Mucosa of descending colon (tissue), 3 donors: ENCODE data around the gene PHACTR2. TPM values are rescaled to one million over a fixed set of nuclear protein-coding genes. Genes with fewer than 3 reads are reported as not detected.

ENCODE experiments used
- ATAC-seq: fragments of 200-7000 bp; cut with Tn5 transposase; one replicate; pipeline ENCODE4 v1.9.1; 2020; ENCODE audit warnings: mild to moderate bottlenecking, moderate library complexity
- DNase-seq, 3 donors: peaks; one replicate each; pipeline ENCODE4 v3.0.0-alpha.2; 2020
- H3K36me3 ChIP-seq: fragments of 200-600 bp; one replicate; pipeline ENCODE4 v1.8.0; 2021; ENCODE audit warnings: low read depth, mild to moderate bottlenecking
- H3K4me1 ChIP-seq: fragments of 200-600 bp; one replicate; pipeline ENCODE4 v1.8.0; 2021; ENCODE audit warnings: low read depth, mild to moderate bottlenecking
- H3K4me3 ChIP-seq: fragments of 200-600 bp; one replicate; pipeline ENCODE4 v1.8.0; 2021; ENCODE audit warnings: mild to moderate bottlenecking
- H3K9me3 ChIP-seq: fragments of 200-600 bp; one replicate; pipeline ENCODE4 v1.8.0; 2021; ENCODE audit warnings: mild to moderate bottlenecking
- CTCF ChIP-seq: fragments of 200-600 bp; IDR thresholded peaks from one replicate; pipeline ENCODE4 v1.8.0; 2022; ENCODE audit warnings: antibody characterized with exemption, mild to moderate bottlenecking
- intact Hi-C, 2 donors: fragments of 100-400 bp; cut with DNase I in 1 of 2; cut with micrococcal nuclease in 1 of 2; formaldehyde crosslinking; loops; one replicate each; pipeline versions ENCODE4 v1.11.0 to v1.11.1; 2022; cut with DNase I, micrococcal nuclease
- total RNA-seq, 3 donors: library from RNA; stranded (reverse); fragmentation: NEBNext Ultra II Directional in 2 of 3; extraction: Animal tissue kit (Norgen Biotek cat#: 25700) in 2 of 3; gene quantifications; one replicate each; pipeline versions ENCODE4 v1.2.1 to v1.2.4, GENCODE V29; 2021 to 2023
- donor health status: DM: no; HTN: no; CAD: no; lungs with moderate emphysema.
- donor health status: DM: no; HTN: no; CAD: no.
- donor health status: DM: no; HTN: yes; CAD: no.

PHACTR2 gene
- total RNA-seq, 3 donors from 2014 or later: 49.5 to 70.8 (median 53.4) TPM

DNA sequence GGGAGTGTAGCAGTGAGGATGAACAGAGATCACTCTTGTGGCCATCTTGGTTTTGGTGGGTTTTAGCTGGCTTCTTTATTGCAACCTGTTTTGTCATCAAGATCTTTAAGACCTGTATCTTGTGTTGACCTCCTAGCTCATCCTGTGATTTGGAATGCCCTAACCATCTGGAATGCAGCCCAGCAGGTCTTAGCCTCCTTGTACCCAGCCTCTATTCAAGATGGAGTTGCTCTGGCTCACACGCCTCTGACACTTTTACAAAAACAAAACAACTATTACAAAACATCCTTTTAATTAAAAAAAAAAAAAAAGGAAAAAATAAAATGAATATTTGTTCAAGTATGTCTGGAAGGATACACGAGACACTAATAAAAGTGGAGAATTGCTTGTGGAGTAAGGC lies 62.4 kb downstream of the PHACTR2 start:
- intact Hi-C loops: no loop called here
- no peaks in the 10 kb centered on the region for H3K9me3 ChIP-seq
- no peak for DNase-seq
- peaks cover 27% of the 10 kb centered on the region for H3K4me1 ChIP-seq
- H3K4me3 ChIP-seq: no peak overlapping the region
- no peak for TF ChIP-seq CTCF
- ATAC-seq: no peak
- no peaks in the 10 kb centered on the region for H3K36me3 ChIP-seq

- no peak for ATAC-seq
These were observed 63.7 kb downstream of the PHACTR2 start for GRCh38 chr6:143741480-143741879.

GRCh38 chr6:143742070-143742954 lies 64.5 kb downstream of the PHACTR2 start:
- DNase-seq: no peak
- Histone ChIP-seq H3K4me1 (peaks cover 40% of the 10 kb centered on the region), H3K9me3 (no peaks in the 10 kb centered on the region), H3K36me3 (no peaks in the 10 kb centered on the region), H3K4me3 (no peak overlapping the region)
- no peak for TF ChIP-seq CTCF
- no peak for ATAC-seq
- intact Hi-C loops: no loop called here

More at GRCh38 chr6:143741480-143741879, 63.7 kb downstream of the PHACTR2 start:
- DNase-seq: no peak
- Histone ChIP-seq H3K4me3 (no peak overlapping the region), H3K9me3 (no peaks in the 10 kb centered on the region), H3K4me1 (peaks cover 36% of the 10 kb centered on the region), H3K36me3 (no peaks in the 10 kb centered on the region)
- intact Hi-C loops: no loop called here
- no peak for TF ChIP-seq CTCF

- Histone ChIP-seq H3K36me3 (no peaks in the 10 kb centered on the region), H3K9me3 (no peaks in the 10 kb centered on the region), H3K4me1 (peaks cover 40% of the 10 kb centered on the region), H3K4me3 (no peak overlapping the region)
- no peak for TF ChIP-seq CTCF
- intact Hi-C loops: no loop called here
- DNase-seq: no peak
- ATAC-seq: no peak
These were observed 65.1 kb downstream of the PHACTR2 start for GRCh38 chr6:143742955-143743255.

DNA sequence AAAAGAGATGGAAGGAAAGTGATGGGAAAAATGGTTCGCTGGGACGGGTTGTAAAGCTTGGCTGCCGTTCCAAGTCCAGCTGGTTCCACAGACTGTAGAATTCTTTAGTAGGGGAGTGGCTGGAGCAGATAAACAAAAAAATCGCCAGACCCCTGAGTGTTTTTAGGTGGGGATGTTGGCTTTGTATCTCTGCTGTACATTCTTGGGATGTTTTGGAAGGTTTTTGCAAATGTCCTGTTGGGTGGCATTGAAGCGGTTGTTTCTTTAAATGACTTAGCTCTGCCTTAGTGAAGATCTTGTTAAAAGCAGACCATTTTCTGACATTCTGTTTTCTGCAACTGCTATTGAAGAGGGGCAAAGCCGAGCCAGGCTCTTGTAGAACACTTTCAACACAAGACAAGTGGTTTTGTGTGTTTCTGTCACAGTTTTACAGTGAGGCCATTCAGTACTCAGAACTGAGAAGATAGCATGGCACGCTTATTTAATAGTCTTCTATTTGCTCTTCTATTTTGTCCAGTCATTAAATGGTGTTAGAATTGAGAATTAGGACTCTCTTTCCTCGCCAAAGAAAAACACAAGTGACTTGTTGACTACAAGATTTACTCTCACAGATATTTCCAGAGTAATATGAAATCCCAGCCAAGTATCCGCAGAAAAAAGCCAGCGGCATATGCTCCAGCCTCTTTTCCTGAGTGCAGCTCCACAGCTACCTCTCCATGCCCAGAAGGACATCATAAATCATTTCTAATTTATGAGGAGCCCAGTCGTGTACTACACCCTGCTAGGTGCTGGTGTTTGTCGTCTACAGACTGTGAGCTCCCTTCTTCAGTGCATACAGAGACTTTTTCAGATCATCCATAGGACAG lies 65.8 kb downstream of the PHACTR2 start:
- peak; percentile 16 for ATAC-seq
- Histone ChIP-seq H3K4me3 (no peak overlapping the region), H3K4me1 (peaks cover 40% of the 10 kb centered on the region), H3K9me3 (no peaks in the 10 kb centered on the region), H3K36me3 (no peaks in the 10 kb centered on the region)
- intact Hi-C loops: no loop called here
- TF ChIP-seq CTCF: no peak
- DNase-seq: peak in 1 of 3 donors; percentile 61
